Gastrocnemius medialis (tissue), 4 donors: Measurements from ENCODE around the gene TMEM175. TPM values are rescaled to one million over a fixed set of nuclear protein-coding genes. Genes with fewer than 3 reads are reported as not detected.

Experiments
- ATAC-seq, 2 donors: fragments of 150-250 bp; one replicate each; pipeline ENCODE4 v1.9.1; 2016
- DNase-seq, 2 donors: peaks; one replicate each; pipeline ENCODE4 v3.0.0-alpha.2; 2019
- H3K27ac ChIP-seq, 4 donors: fragments of 200-600 bp; sonication (generic); 1 replicate in 1 of 4; 2 replicates in 3 of 4; pipeline ENCODE4 v1.5.1; 2016 to 2018; ENCODE audit warnings: mild to moderate bottlenecking in 2 of 4, moderate library complexity in 1 of 4
- H3K27me3 ChIP-seq, 3 donors: fragments of 200-600 bp; sonication (generic) in 2 of 3; 1 replicate in 1 of 3; 2 replicates in 2 of 3; pipeline versions ENCODE4 v1.5.1 to v1.6.0; 2016 to 2019; ENCODE audit warnings: mild to moderate bottlenecking in 1 of 3, moderate library complexity in 1 of 3
- H3K36me3 ChIP-seq, 2 donors: fragments of 200-600 bp; sonication (generic) in 1 of 2; one replicate each; pipeline ENCODE4 v1.5.1; 2017 to 2018
- H3K4me1 ChIP-seq, 2 donors: fragments of 200-600 bp; sonication (generic) in 1 of 2; one replicate each; pipeline ENCODE4 v1.5.1; 2016 to 2017; ENCODE audit warnings: mild to moderate bottlenecking in 2 of 2
- H3K4me3 ChIP-seq, 4 donors: fragments of 200-600 bp; sonication (generic) in 3 of 4; 1 replicate in 1 of 4; 2 replicates in 3 of 4; pipeline ENCODE4 v1.5.1; 2016 to 2019; ENCODE audit warnings: mild to moderate bottlenecking in 2 of 4
- H3K9me3 ChIP-seq, 3 donors: fragments of 200-600 bp; sonication (generic) in 2 of 3; 1 replicate in 1 of 3; 2 replicates in 2 of 3; pipeline ENCODE4 v1.5.1; 2016 to 2019
- CTCF ChIP-seq, 5 experiments: fragments of 450-650 bp in 3 of 5; fragments of 200-600 bp in 2 of 5; sonication (generic) in 2 of 5; IDR thresholded peaks in 4 of 5; conservative IDR thresholded peaks in 1 of 5; 1 replicate in 4 of 5; 2 replicates in 1 of 5; pipeline ENCODE4 v1.5.1; 2016 to 2019; ENCODE audit warnings: antibody characterized with exemption in 5 of 5, mild to moderate bottlenecking in 3 of 5, moderate library complexity in 3 of 5
- POLR2A ChIP-seq, 2 donors: fragments of 450-650 bp; IDR thresholded peaks; one replicate each; pipeline ENCODE4 v1.6.1; 2017; ENCODE audit warnings: antibody characterized with exemption in 2 of 2, mild to moderate bottlenecking in 2 of 2, moderate library complexity in 2 of 2
- in situ Hi-C, 4 donors: fragments of 200-750 bp; cut with MboI; loops; one replicate each; pipeline versions ENCODE4 v1.15.0 to v1.8.0; 2017; ENCODE audit warnings: low sequenced_read_pairs in 4 of 4
- intact Hi-C: fragments of 100-400 bp; cut with DNase I; formaldehyde crosslinking; loops from one replicate; pipeline ENCODE4 v1.15.1; 2023; ENCODE audit warnings: low total_unique reads
- total RNA-seq, 4 donors: library from RNA; depleted of rRNA; stranded (reverse); fragments of >200 nt; gene quantifications; one replicate each; pipeline versions ENCODE4 v1.1.0 to v1.2.3, GENCODE V29; 2016

TMEM175 gene
- total RNA-seq, 4 donors from 2014 or later, result 15.3 to 29.6 (median 20.8) TPM

GRCh38 chr4:958696-959337 lies 26.6 kb downstream of the TMEM175 start:
- Histone ChIP-seq H3K4me1 (no peaks in the 10 kb centered on the region), H3K27ac (no peak overlapping the region), H3K4me3 (no peak overlapping the region), H3K27me3 (no peaks in the 10 kb centered on the region), H3K36me3 (peaks cover 0 to 15% of the 10 kb centered on the region in 2 donors), H3K9me3 (no peaks in the 10 kb centered on the region)
- no peak for DNase-seq
- no peak for ATAC-seq
- TF ChIP-seq CTCF (IDR thresholded peaks at IDR 0.05 in 4 of 5, conservative IDR thresholded peaks at IDR 0.05 in 1 of 5) (no peak), POLR2A (IDR thresholded peaks at IDR 0.05) (no peak)
- in situ Hi-C loops (no loop called here), intact Hi-C loops (no loop called here)

GRCh38 chr4:959338-960139 lies 27.3 kb downstream of the TMEM175 start:
- intact Hi-C loops (no loop called here), in situ Hi-C loops (no loop called here)
- no peaks in the 10 kb centered on the region for H3K4me1 ChIP-seq
- H3K9me3 ChIP-seq, result no peaks in the 10 kb centered on the region
- no peaks in the 10 kb centered on the region for H3K27me3 ChIP-seq
- ATAC-seq, result no peak
- H3K27ac ChIP-seq, result no peak overlapping the region
- peak in 1 of 2 donors; percentile 8 for DNase-seq
- H3K4me3 ChIP-seq, result no peak overlapping the region
- H3K36me3 ChIP-seq, result peaks cover 0 to 15% of the 10 kb centered on the region in 2 donors
- TF ChIP-seq POLR2A (IDR thresholded peaks at IDR 0.05) (no peak), CTCF (IDR thresholded peaks at IDR 0.05 in 4 of 5, conservative IDR thresholded peaks at IDR 0.05 in 1 of 5) (no peak)

GRCh38 chr4:960140-960635 lies 27.9 kb downstream of the TMEM175 start:
- H3K27me3 ChIP-seq, result no peaks in the 10 kb centered on the region
- TF ChIP-seq CTCF (IDR thresholded peaks at IDR 0.05 in 4 of 5, conservative IDR thresholded peaks at IDR 0.05 in 1 of 5) (no peak), POLR2A (IDR thresholded peaks at IDR 0.05) (no peak)
- no peak for DNase-seq
- peaks cover 0 to 15% of the 10 kb centered on the region in 2 donors for H3K36me3 ChIP-seq
- in situ Hi-C loops, result no loop called here
- no peak overlapping the region for H3K4me3 ChIP-seq
- intact Hi-C loops, result no loop called here
- no peak overlapping the region for H3K27ac ChIP-seq
- no peak for ATAC-seq
- no peaks in the 10 kb centered on the region for H3K9me3 ChIP-seq
- H3K4me1 ChIP-seq, result no peaks in the 10 kb centered on the region

GRCh38 chr4:960636-961350 lies 28.5 kb downstream of the TMEM175 start:
- ATAC-seq (no peak), DNase-seq (no peak)
- intact Hi-C loops (no loop called here), in situ Hi-C loops (no loop called here)
- TF ChIP-seq POLR2A (IDR thresholded peaks at IDR 0.05) (no peak), CTCF (IDR thresholded peaks at IDR 0.05 in 4 of 5, conservative IDR thresholded peaks at IDR 0.05 in 1 of 5) (no peak)
- Histone ChIP-seq H3K9me3 (no peaks in the 10 kb centered on the region), H3K36me3 (peaks cover 0 to 11% of the 10 kb centered on the region in 2 donors), H3K27ac (no peak overlapping the region), H3K27me3 (no peaks in the 10 kb centered on the region), H3K4me1 (no peaks in the 10 kb centered on the region), H3K4me3 (no peak overlapping the region)
